ENCODE data around the gene FEM1C.
A peak's percentile ranks its signal among the peaks of the same experiment; 100 is the strongest.

Gene FEM1C, protein sequence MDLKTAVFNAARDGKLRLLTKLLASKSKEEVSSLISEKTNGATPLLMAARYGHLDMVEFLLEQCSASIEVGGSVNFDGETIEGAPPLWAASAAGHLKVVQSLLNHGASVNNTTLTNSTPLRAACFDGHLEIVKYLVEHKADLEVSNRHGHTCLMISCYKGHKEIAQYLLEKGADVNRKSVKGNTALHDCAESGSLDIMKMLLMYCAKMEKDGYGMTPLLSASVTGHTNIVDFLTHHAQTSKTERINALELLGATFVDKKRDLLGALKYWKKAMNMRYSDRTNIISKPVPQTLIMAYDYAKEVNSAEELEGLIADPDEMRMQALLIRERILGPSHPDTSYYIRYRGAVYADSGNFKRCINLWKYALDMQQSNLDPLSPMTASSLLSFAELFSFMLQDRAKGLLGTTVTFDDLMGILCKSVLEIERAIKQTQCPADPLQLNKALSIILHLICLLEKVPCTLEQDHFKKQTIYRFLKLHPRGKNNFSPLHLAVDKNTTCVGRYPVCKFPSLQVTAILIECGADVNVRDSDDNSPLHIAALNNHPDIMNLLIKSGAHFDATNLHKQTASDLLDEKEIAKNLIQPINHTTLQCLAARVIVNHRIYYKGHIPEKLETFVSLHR

DNA sequence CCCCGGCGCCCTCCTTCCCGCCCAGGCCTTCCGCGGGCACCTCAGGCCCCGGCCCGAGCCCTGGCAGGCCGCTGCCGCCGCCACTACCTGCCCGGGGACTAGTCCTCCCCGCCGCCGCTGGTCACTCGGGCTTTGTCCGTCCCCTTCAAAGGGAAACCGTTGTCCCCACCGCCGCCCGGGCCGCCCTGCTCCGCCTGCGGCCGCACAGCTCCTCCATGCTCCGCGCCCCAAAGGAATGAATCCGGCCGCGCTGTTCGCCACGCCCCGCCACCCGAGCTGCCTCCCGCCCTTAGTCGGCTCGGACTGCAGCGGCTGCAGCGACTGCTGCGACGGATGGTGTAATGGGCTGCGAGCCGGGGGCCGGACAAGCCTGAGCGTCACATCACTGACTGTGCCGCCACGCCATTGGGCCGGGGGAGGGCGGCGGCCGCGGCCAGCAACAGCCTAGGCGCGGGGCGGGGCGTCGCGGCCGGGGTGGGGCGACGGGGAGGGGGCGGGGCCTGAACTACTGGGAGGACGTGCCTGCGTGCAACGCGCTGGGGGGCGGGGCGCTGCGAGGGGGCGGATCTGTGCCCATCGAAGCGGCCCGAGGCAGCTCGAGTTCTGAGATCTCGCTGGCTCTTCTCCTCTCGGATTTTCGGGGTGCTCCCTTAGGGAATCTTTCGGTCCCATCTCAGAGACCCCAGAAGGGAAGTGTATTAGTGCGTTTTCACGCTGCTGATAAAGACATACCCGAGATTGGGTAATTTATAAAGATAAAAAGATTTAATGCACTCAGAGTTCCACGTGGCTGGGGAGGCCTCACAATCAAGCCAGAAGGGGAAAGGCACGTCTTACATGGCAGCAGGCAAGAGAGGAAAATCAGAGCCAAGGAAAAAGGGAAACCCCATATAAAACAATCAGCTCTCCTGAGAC lies at the start of gene FEM1C:
Gene FEM1C (minus strand): TSS at position 340 of the 915 bp plus-strand sequence. CDS start 1,282 bp downstream, outside the sequence.
- intact Hi-C loops (cut with DNase I) = loop anchor here (5.0 kb wide), 1 partner anchor 78 kb away; no protein-coding TSS in a partner anchor
- peak; percentile 94 to 99 (median 98) for DNase-seq

DNA sequence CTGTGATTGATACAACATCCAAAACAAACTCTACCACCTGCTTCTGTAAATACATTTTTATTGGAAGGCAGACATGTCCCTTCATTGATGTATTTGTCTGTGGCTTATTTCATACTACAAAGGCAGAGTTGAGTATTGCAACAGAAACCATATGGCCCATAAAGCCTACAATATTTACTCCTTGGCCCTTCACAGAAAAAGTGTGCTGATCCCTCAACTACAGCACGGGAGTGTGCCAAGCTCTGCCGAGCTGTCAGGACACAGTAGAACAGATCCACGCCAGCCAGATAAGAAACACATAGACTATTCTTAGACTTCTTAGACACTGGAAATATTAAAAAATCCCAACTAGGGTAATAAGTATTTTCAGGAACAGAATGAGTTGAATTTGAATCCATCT lies 44.5 kb upstream of the FEM1C start:
- no peak for DNase-seq
- intact Hi-C loops (cut with DNase I) = loop anchor here (5.0 kb wide), 1 partner anchor 282 kb away; no protein-coding TSS in a partner anchor

DNA sequence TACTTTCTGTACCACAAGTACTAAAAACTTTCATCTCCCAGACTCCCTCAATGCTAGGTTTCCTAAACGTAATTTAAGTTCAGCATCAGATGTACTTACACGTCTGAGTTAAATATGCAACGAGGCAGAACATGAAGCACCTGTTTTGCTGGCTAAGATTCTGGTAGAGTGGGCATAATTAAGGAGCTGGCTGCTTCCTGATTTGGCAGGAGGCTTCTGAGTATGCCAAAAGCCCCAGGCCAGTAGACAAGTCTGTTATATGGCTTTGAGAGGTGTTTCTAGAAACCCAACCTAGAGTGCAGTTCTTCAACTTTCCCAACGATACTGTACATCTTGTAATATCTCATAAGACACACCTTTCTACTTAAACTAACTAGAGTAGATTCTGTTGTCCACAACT lies 44.1 kb upstream of the FEM1C start:
- no peak for DNase-seq
- intact Hi-C loops (cut with DNase I) = loop anchor here (5.0 kb wide), 1 partner anchor 281 kb away; no protein-coding TSS in a partner anchor

DNA sequence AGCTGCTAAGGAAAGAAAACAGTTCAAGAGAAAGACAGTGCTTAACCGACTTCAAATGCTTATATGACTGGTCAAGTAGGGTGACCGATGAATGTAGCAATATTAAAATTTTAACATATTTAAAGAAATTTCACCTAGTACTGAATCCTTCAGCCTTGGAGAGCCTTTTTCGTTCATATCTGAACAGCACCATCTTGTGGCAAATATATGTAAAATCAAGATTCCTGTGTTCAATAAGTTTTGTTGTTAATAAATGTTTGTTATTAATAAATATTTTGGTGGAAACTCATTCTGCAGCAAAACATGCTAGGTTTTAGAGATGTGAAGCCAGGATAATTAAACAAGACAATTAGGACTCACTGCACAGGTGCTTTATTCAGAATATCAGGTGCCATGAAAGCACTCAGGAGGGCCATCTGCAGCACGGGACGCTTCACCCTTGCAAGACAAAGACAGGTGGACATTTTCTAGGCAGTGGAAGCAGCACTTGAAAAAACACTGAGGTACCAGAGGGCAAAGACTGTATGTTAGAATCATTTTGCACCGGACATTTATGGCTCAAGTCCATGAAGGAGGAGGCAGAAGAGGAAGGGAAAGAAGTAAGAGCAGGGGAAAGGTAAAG lies 42.1 kb upstream of the FEM1C start:
- intact Hi-C loops (cut with DNase I) = loop anchor here (5.0 kb wide), 1 partner anchor 279 kb away; no protein-coding TSS in a partner anchor
- no peak for DNase-seq

DNA sequence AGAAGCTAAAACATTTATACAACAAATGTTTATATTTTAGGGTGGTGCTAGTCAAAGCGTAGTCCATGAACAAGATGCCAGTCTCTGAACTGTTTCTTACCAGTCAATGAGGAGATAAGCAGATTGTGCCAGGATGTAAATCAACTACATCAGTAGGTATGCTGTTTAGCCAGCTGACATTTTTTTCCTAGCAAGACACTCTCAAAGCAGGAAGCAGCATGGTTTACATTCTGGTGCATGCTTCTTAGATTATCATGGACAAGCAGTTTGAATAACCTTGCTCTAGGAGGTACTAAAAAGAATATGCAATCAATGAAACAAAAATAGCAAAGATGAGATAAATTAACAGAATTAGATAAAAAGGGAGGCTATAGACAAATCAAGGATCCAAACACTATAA lies 40.7 kb upstream of the FEM1C start:
- no peak for DNase-seq
- intact Hi-C loops (cut with DNase I) = loop anchor here (5.0 kb wide), 1 partner anchor 278 kb away; no protein-coding TSS in a partner anchor

DNA sequence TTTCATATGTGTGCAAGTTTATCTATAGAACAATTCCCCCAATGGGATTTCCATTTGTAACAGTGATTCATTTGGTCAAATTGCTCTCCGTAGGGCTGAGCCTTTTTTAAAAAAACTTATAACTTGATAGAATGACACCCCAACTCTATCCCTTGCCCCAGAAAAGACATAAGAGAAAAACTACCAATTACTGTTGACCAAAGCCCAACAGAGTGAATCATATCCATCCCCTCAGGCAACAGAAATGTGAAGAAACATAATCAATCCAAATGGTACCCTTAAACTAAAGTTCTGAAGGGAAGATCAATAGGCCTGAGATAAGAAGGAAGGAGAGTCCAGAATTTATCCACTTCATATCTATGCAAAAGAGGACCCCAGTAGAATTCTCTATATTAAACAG lies 39.9 kb upstream of the FEM1C start:
- intact Hi-C loops (cut with DNase I) = no loop called here
- no peak for DNase-seq

DNA sequence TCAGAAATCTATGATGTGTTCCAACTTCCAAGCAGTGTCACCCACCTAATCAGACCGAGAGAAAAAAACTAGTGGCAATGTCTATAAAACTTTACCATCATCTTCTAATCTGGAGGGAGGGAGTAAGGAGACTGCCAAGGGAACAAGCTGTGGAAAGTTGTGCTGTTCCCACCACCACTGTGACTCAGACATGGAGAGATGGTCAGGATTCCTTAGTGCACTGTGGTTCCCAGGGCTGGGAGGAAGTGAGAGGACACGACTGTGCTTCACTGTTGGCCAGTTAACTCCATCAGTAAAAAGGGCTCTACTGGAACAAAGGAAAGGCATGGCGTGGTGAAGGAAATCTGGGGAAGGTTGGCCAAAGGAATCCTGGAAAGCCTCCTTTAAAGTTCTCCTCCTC lies 38.9 kb upstream of the FEM1C start:
- DNase-seq = no peak
- intact Hi-C loops (cut with DNase I) = no loop called here

DNA sequence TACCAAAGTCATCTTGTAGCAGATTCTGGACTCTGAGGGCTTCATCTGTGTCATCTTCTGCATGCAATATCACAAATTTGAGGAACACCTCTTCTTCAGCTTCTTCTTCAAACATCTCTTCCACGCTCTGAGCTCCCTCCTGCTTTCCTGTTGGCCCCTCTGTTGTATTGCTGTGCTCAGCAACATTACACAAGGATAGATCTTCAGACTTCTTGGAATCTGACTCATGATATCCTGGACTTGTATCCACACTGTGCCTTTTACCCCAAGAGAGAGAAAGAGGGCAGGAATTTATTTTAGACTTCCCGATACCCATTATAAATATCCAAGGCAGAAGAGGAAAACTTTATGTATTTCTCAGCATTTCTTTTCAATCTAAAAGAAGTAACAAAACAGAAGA lies 36.4 kb upstream of the FEM1C start:
- no peak for DNase-seq
- intact Hi-C loops (cut with DNase I) = no loop called here

DNA sequence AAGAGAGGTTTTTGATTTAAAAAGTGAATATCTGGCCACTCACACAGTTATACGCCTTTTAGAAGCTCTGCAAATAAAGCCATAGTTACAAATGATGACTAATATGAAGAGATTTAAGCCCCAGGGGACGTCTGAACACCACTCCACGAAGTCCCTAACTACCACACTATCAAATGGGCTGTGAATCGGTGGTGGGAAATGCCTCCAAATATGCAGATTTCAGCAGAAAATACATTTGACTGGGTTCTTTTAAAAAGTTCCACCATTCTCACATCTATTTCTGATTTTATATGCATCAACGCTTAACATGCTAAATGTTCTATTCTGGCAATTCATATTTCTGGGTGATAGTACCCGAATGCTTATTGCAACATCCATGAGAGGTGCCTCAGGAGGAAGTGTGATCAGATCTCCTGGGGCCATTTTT lies 35.2 kb upstream of the FEM1C start:
- intact Hi-C loops (cut with DNase I) = loop anchor here (5.0 kb wide), 1 partner anchor 267 kb away; no protein-coding TSS in a partner anchor
- no peak for DNase-seq

DNA sequence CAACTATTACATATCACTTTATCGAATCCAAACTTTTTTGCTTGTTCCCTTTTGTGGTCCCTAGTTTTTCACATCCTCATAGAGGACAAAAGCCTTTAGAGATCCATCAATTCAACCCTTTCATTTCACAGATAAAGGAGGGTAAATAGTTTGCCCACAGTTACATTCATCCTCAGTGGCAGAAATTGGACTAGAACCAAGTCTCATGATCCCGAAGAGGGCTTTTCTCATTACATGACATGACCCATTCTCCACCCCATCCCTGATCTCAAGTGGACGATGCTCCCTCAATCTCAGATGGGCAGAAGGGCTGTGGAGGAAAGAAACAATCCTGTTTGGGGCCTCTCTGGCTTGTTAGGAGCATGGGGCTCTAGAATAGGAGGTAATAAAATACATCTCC lies 34.6 kb upstream of the FEM1C start:
- intact Hi-C loops (cut with DNase I) = loop anchor here (5.0 kb wide), 1 partner anchor 267 kb away; no protein-coding TSS in a partner anchor
- DNase-seq = peak in 15 of 42 donors; percentile 14 to 74 (median 25)

DNA sequence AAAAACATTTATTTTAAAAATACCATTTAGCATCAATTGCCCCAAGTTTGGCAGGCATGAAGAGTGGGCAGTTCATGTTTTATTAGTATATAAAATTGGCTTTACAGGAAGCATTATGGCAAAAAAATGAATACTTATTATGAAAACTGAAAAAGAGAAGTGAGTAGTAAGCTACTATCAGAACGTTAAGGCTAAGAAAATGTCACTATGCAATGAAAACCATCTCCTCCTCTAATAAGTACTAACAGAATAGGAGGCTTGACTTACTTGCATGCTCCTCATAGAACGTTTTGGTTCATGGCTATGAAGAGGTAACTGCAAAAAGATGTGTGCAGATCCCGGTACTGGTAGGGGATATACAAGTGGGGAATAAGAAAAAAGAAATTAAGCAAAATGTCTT lies 34.1 kb upstream of the FEM1C start:
- DNase-seq = no peak
- intact Hi-C loops (cut with DNase I) = loop anchor here (5.0 kb wide), 1 partner anchor 266 kb away; no protein-coding TSS in a partner anchor

DNA sequence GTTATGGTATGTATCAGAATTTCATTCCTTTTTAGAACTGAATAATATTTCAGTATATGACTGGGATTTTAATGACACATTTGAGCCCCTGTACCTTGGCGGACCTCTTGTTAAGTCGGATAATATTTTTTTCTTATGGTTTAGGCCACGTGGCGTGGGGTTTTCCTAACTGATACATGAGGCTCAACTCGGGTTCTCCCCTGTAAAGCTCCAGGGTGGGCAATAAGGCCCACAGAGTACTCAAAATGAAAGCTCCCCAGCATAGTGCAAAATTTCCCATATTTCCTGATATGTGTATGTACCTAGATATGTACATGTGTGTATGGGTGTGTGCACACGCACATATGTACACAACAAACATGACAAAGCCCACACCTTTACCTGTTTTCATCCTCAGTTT lies 33.2 kb upstream of the FEM1C start:
- intact Hi-C loops (cut with DNase I) = loop anchor here (5.0 kb wide), 1 partner anchor 265 kb away; no protein-coding TSS in a partner anchor
- no peak for DNase-seq

DNA sequence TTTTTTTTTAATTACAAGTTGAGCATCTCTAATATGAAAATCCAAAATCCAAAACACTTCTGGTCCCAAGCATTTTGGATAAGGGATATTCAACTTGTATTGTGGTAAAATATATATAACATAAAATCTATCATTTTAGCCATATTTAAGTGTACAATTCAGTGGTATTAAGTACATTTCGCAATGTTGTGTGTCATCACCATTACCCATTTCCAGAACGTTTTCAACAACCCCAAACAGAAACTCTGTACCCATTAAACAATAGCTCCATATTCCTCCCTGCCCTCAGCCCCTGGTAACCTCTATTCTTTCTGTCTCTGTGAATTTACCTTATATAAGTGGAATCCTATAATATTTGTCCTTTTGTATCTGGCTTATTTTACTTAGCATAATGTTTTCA lies 32.8 kb upstream of the FEM1C start:
- no peak for DNase-seq
- intact Hi-C loops (cut with DNase I) = loop anchor here (5.0 kb wide), 1 partner anchor 265 kb away; no protein-coding TSS in a partner anchor

DNA sequence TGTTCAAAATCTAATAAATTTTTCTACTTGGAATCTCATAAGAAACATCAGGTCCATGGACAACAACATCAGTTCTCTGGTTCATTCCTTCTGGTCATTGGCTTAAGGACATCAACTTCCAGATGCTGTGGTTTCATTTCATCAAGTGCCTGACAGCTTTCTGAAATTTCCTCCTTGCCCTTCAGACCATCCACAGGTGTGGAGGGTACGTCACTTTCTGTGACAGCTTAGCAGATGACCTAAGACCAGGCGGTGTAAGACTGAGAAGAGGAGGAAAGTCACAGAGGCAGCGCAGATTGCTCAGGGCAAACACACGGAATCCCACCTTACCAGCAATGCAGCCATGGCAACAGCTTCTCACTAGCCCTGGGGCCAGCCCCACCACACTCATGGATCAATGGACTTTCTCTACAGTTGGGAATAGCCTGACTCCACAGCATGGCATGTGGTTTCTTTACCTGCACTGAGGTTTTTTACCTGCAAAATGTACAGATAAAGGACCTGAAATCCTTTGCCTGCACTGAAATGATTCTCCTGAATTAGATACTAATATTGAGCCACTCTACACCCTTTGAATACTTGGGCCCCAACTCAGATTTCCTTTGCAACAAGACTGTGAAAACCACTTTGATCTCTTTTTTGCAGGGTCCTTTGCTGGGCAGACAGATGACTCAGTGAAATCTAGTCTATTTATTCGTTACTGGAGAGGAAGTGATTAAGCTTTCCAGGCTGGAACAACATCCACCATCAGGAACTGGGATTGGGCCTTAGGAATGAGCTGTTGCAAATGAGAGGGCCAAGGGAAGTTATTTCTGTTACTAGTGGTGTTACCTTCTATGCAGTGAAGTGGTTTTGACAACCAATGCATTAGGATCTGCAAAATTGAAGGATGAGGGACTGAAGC lies 30.8 kb upstream of the FEM1C start:
- no peak for DNase-seq
- intact Hi-C loops (cut with DNase I) = loop anchor here (5.0 kb wide), 1 partner anchor 263 kb away; no protein-coding TSS in a partner anchor

DNA sequence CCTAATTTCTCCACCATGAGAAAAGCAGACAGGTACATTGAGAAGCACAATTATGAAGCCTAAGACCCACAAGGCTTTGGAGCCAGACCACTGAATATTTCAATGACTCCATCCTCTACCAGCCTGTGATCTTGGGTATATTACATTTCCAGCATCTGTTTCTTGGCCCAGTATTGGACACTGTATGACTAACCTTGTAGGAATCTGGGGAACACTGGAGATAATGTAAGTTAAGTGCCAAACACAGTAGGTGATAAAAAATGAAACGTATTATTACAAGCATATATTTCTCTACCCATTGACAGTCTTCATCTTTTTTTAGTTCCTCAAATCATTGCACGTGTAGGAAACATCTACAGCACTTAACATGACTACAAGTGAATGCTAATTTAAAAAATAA lies 28.6 kb upstream of the FEM1C start:
- intact Hi-C loops (cut with DNase I) = no loop called here
- no peak for DNase-seq

DNA sequence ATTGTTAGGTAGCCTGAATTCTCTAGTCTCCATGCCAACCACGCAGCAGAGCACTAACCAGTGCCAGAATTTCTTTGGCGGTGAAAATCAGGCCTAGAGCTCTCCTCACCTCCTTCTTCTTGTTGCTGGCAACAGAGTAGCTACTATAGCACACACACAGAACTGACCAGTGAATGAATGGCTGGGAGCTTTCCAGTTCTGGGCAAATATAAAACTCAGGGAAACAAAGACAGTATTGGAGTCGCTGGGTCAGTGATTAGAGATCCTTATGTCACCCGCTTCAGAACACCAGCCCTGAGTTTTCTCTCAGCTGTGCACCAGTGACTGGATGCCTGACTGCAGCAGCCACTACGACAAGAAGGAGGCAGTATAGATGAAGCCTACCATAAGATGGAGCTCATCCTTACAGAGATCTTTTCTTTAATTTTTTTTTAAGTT lies 26.9 kb upstream of the FEM1C start:
- intact Hi-C loops (cut with DNase I) = no loop called here
- peak; percentile 43 to 94 (median 82) for DNase-seq

DNA sequence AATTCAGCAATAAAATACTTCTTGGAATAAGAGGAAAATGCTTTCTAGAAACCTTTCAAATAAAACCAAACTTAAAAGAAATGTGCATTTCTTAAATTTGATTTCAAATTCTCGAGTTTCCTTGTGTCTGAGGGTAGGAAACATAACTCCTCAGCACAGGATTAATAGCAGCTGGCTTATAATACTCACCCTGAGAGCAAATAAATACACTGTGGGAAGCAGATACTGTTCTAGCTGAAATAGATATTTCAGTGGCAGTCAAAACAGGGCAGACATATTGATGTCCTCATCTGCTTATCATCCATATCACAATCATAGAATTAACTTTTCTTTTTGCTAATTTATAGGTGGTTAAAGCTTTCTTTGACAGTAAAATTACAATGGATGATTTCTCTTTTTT lies 24.1 kb upstream of the FEM1C start:
- intact Hi-C loops (cut with DNase I) = no loop called here
- DNase-seq = no peak

All from head of caudate nucleus (tissue), 42 donors.